DND-41 (cell line): Measurements from ENCODE around the gene MPND.
A peak's percentile ranks its signal among the peaks of the same experiment; 100 is the strongest.

Experiments used
- ATAC-seq: fragments of 200-7000 bp; cut with Tn5 transposase; 3 replicates; pipeline ENCODE4 v1.9.1; 2021; ENCODE audit warnings: low read depth; ENCODE audit not compliant: insufficient read depth
- DNase-seq: peaks from one replicate; pipeline ENCODE4 v3.0.0-alpha.2; 2020
- H2AFZ ChIP-seq: 2 replicates; pipeline ENCODE4 v1.6.0; 2012; ENCODE audit warnings: low read depth, low read length
- H3K27ac ChIP-seq: 2 replicates; pipeline ENCODE4 v1.5.1; 2012; ENCODE audit warnings: low read length, inconsistent platforms
- H3K27me3 ChIP-seq: fragments of 200-600 bp; sonication (generic); 2 replicates; pipeline ENCODE4 v1.6.0; 2012; ENCODE audit warnings: low read length, mild to moderate bottlenecking, inconsistent platforms; ENCODE audit not compliant: insufficient read depth, poor library complexity
- H3K36me3 ChIP-seq: 2 replicates; pipeline ENCODE4 v1.5.1; 2012; ENCODE audit warnings: low read length, inconsistent platforms; ENCODE audit not compliant: insufficient read depth
- H3K4me1 ChIP-seq: 2 replicates; pipeline ENCODE4 v1.5.1; 2012; ENCODE audit warnings: mild to moderate bottlenecking, low read length; ENCODE audit not compliant: insufficient read depth
- H3K4me2 ChIP-seq: 2 replicates; pipeline ENCODE4 v1.6.0; 2012; ENCODE audit warnings: mild to moderate bottlenecking, moderate library complexity, low read length, inconsistent platforms; ENCODE audit not compliant: insufficient read depth
- H3K4me3 ChIP-seq, 2 experiments: fragments of 200-600 bp in 1 of 2; shearing (Covaris generic) in 1 of 2; 2 replicates each; pipeline ENCODE4 v1.5.1; 2012 to 2016; ENCODE audit warnings: inconsistent platforms in 2 of 2, low read length in 2 of 2, mild to moderate bottlenecking in 2 of 2, low read depth in 1 of 2, moderate library complexity in 1 of 2
- H3K79me2 ChIP-seq: 2 replicates; pipeline ENCODE4 v1.6.0; 2012; ENCODE audit warnings: low read length, inconsistent platforms; ENCODE audit not compliant: insufficient read depth
- H3K9ac ChIP-seq: 2 replicates; pipeline ENCODE4 v1.6.0; 2012; ENCODE audit warnings: low read depth, mild to moderate bottlenecking, inconsistent platforms, low read length, moderate library complexity
- H3K9me3 ChIP-seq: 2 replicates; pipeline ENCODE4 v1.5.1; 2012; ENCODE audit warnings: low read length, moderate library complexity, mild to moderate bottlenecking, inconsistent platforms; ENCODE audit not compliant: insufficient read depth, severe bottlenecking
- H4K20me1 ChIP-seq: 2 replicates; pipeline ENCODE4 v1.6.0; 2012; ENCODE audit warnings: low read length; ENCODE audit not compliant: insufficient read depth
- EZH2 ChIP-seq: IDR thresholded peaks from 3 replicates; pipeline ENCODE4 v1.6.1; 2012; ENCODE audit warnings: borderline replicate concordance, low read depth, mild to moderate bottlenecking, moderate library complexity, low read length, inconsistent platforms; ENCODE audit not compliant: severe bottlenecking
- TF ChIP-seq, protein P1 (sequence below): IDR thresholded peaks from 2 replicates; pipeline ENCODE4 v1.5.1; 2012; ENCODE audit warnings: borderline replicate concordance, low read length, moderate library complexity, mild to moderate bottlenecking; ENCODE audit not compliant: poor library complexity, severe bottlenecking; ENCODE audit errors: extremely low read depth

Gene MPND

DNA sequence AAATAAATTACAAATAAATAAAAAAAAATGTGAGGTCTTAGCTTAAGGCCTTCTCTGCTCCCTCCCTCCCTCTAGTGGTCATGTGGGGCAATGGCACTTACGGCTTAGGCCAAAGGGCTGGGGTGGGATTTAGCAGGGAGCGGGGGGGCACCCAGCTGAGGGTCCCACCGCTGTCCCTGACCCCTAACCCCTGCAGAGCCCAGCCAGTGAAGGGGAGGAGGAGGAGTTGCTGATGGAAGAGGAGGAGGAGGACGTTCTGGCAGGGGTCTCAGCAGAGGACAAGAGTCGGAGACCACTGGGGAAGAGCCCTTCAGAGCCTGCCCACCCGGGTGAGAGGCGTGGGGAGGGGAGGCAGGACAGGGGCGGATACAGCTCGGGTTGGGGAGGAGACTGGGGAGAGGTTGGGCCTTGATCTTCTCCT lies 9.3 kb downstream of the MPND start:
- H3K4me1 ChIP-seq = no peaks in the 10 kb centered on the region
- H3K9ac ChIP-seq = no peak overlapping the region
- no peak overlapping the region for H3K4me2 ChIP-seq
- TF ChIP-seq EZH2 = no peak
- TF ChIP-seq, protein P1, sequence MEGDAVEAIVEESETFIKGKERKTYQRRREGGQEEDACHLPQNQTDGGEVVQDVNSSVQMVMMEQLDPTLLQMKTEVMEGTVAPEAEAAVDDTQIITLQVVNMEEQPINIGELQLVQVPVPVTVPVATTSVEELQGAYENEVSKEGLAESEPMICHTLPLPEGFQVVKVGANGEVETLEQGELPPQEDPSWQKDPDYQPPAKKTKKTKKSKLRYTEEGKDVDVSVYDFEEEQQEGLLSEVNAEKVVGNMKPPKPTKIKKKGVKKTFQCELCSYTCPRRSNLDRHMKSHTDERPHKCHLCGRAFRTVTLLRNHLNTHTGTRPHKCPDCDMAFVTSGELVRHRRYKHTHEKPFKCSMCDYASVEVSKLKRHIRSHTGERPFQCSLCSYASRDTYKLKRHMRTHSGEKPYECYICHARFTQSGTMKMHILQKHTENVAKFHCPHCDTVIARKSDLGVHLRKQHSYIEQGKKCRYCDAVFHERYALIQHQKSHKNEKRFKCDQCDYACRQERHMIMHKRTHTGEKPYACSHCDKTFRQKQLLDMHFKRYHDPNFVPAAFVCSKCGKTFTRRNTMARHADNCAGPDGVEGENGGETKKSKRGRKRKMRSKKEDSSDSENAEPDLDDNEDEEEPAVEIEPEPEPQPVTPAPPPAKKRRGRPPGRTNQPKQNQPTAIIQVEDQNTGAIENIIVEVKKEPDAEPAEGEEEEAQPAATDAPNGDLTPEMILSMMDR = peak; percentile 74
- H3K9me3 ChIP-seq = no peaks in the 10 kb centered on the region
- peak; percentile 82 for ATAC-seq
- no peak overlapping the region for H3K27ac ChIP-seq
- peak; percentile 68 for DNase-seq
- H3K36me3 ChIP-seq = peaks cover 32% of the 10 kb centered on the region
- H3K27me3 ChIP-seq = no peaks in the 10 kb centered on the region
- H2AFZ ChIP-seq = no peak overlapping the region
- no peak overlapping the region for H3K4me3 ChIP-seq
- H3K79me2 ChIP-seq = no peaks in the 10 kb centered on the region
- peaks cover 9% of the 10 kb centered on the region; the same call in 1 of the 2 replicates for H4K20me1 ChIP-seq

DNA sequence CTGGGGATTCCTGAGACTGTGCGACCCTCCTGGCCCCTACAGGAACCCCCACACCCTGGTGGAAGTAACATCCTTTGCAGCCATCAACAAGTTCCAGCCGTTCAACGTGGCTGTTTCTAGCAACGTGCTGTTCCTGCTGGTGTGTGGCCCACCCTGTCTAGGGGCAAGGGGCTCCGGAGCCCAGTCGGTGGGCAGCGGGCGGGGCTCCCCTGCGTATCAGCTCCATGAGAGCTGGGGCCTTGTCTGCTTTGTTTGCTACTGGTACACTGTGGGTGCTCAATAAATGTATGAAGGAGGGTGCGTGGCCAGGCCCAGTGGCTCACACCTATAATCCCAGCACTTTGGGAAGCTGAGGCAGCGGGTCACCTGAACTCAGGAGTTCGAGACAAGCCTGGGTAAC lies 10.9 kb downstream of the MPND start:
- Histone ChIP-seq H3K27ac (no peak overlapping the region), H3K36me3 (peaks cover 42% of the 10 kb centered on the region)
- TF ChIP-seq EZH2 = no peak
- TF ChIP-seq, protein P1 = no peak

GRCh38 chr19:4354897-4355296 lies 11.5 kb downstream of the MPND start:
- no peak for DNase-seq
- no peaks in the 10 kb centered on the region for H3K27me3 ChIP-seq
- H3K36me3 ChIP-seq = peaks cover 45% of the 10 kb centered on the region
- H2AFZ ChIP-seq = no peak overlapping the region
- no peak overlapping the region for H3K27ac ChIP-seq
- H3K9ac ChIP-seq = no peak overlapping the region
- no peak overlapping the region for H3K4me3 ChIP-seq
- no peak overlapping the region for H3K4me2 ChIP-seq
- H3K4me1 ChIP-seq = no peaks in the 10 kb centered on the region
- no peak for ATAC-seq
- peaks cover 12% of the 10 kb centered on the region for H4K20me1 ChIP-seq
- H3K79me2 ChIP-seq = no peaks in the 10 kb centered on the region
- no peaks in the 10 kb centered on the region for H3K9me3 ChIP-seq
- TF ChIP-seq, protein P1 = no peak
- no peak for TF ChIP-seq EZH2

More for the DNA sequence above, 10.9 kb downstream of the MPND start:
- DNase-seq (no peak), ATAC-seq (no peak)
- no peak overlapping the region for H3K4me3 ChIP-seq
- no peaks in the 10 kb centered on the region for H3K9me3 ChIP-seq
- H3K4me1 ChIP-seq = no peaks in the 10 kb centered on the region
- H3K27me3 ChIP-seq = no peaks in the 10 kb centered on the region
- no peak overlapping the region for H3K4me2 ChIP-seq
- no peak overlapping the region for H2AFZ ChIP-seq
- H3K79me2 ChIP-seq = no peaks in the 10 kb centered on the region
- peaks cover 9% of the 10 kb centered on the region; the same call in 1 of the 2 replicates for H4K20me1 ChIP-seq
- no peak overlapping the region for H3K9ac ChIP-seq
